Skeletal muscle tissue (tissue), 4 donors: ENCODE data around the gene PRMT3. TPM values are rescaled to one million over a fixed set of nuclear protein-coding genes. Genes with fewer than 3 reads are reported as not detected.
"Not testable (repeated sequence)": the region's sequence is repeated elsewhere in the genome, so short reads cannot be mapped to it uniquely, and the experiment has no call there.

Experiments
- H3K27ac ChIP-seq: one replicate; pipeline ENCODE4 v1.7.0; 2013; ENCODE audit warnings: mild to moderate bottlenecking, low read depth, low read length, inconsistent platforms
- H3K27me3 ChIP-seq, 3 donors: one replicate each; pipeline ENCODE4 v1.7.0; 2013; ENCODE audit warnings: low read length in 3 of 3; ENCODE audit not compliant: control insufficient read depth in 3 of 3, insufficient read depth in 3 of 3
- H3K36me3 ChIP-seq, 3 donors: one replicate each; pipeline ENCODE4 v1.7.0; 2013; ENCODE audit warnings: low read length in 3 of 3; ENCODE audit not compliant: control insufficient read depth in 3 of 3, insufficient read depth in 3 of 3
- H3K4me1 ChIP-seq, 3 donors: one replicate each; pipeline ENCODE4 v1.7.0; 2013; ENCODE audit warnings: low read length in 3 of 3, mild to moderate bottlenecking in 3 of 3; ENCODE audit not compliant: control insufficient read depth in 3 of 3, insufficient read depth in 3 of 3
- H3K4me3 ChIP-seq, 3 donors: one replicate each; pipeline ENCODE4 v1.7.0; 2013; ENCODE audit warnings: low read length in 3 of 3
- H3K9ac ChIP-seq, 3 donors: one replicate each; pipeline ENCODE4 v1.7.0; 2013; ENCODE audit warnings: low read length in 3 of 3, mild to moderate bottlenecking in 3 of 3, moderate library complexity in 2 of 3, low read depth in 1 of 3
- H3K9me3 ChIP-seq, 3 donors: one replicate each; pipeline ENCODE4 v1.7.0; 2013; ENCODE audit warnings: low read length in 3 of 3; ENCODE audit not compliant: control insufficient read depth in 3 of 3
- total RNA-seq: library from RNA; depleted of rRNA; stranded (reverse); fragments of >200 nt; gene quantifications from one replicate; pipeline ENCODE4 v1.2.3, GENCODE V29; 2014
- donor health status: Osteomylitis.

PRMT3 gene
- total RNA-seq, 1 donor from 2014 or later = 17.2 TPM

- H3K36me3 ChIP-seq, H3K9me3 ChIP-seq, H3K9ac ChIP-seq, H3K4me1 ChIP-seq, H3K27me3 ChIP-seq, H3K4me3 ChIP-seq, H3K27ac ChIP-seq: not testable (repeated sequence)
These were observed 84.4 kb downstream of the PRMT3 start for GRCh38 chr11:20471929-20472328.

DNA sequence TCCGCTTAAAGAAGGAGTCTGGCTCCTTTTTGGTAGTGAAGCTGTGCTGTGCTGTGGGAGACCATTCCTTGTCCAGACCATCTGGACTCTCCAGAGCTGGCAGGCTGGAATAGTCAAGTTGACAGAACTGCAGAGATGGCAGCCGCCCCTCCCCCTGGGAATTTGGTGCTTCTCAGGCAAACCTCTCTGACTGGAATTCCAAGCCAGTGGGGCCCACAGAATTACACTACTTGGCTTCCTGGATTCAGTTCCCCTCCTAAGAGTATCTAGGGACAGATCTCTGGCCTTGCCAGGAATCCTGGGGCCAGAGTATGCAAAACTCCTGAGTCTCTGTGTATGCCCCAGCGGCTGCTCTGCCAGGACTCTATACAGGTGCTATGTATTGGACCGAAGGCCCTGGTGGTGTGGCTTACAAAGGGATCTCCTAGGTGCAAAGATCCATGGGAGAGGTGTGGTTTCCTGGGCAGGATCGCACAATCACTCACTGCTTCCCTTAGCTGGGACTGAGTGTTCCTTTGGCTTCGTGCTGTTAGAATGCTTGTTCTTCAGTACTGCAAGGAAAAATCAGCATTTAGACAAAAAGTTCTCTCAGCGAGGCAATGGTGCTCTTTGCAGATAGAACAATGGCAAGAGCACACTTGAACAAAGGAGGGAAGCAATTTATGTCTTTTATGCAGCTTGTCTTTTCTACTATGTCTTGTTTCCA lies 86.8 kb downstream of the PRMT3 start:
- peaks cover 0 to 7% (median 4%) of the 10 kb centered on the region in 3 donors for H3K4me1 ChIP-seq
- no peaks in the 10 kb centered on the region for H3K9me3 ChIP-seq
- H3K27ac ChIP-seq = no peak overlapping the region
- H3K27me3 ChIP-seq = no peaks in the 10 kb centered on the region
- H3K36me3 ChIP-seq = peaks cover 0 to 3% (median 0%) of the 10 kb centered on the region in 3 donors
- no peak overlapping the region for H3K9ac ChIP-seq
- H3K4me3 ChIP-seq = no peak overlapping the region

- Histone ChIP-seq H3K36me3 (peaks cover 0 to 3% (median 0%) of the 10 kb centered on the region in 3 donors), H3K27ac (no peak overlapping the region), H3K4me1 (peaks cover 0 to 7% (median 4%) of the 10 kb centered on the region in 3 donors), H3K27me3 (no peaks in the 10 kb centered on the region), H3K4me3 (no peak overlapping the region), H3K9me3 (no peaks in the 10 kb centered on the region), H3K9ac (no peak overlapping the region)
These were observed 87.5 kb downstream of the PRMT3 start for GRCh38 chr11:20474882-20475517.

DNA sequence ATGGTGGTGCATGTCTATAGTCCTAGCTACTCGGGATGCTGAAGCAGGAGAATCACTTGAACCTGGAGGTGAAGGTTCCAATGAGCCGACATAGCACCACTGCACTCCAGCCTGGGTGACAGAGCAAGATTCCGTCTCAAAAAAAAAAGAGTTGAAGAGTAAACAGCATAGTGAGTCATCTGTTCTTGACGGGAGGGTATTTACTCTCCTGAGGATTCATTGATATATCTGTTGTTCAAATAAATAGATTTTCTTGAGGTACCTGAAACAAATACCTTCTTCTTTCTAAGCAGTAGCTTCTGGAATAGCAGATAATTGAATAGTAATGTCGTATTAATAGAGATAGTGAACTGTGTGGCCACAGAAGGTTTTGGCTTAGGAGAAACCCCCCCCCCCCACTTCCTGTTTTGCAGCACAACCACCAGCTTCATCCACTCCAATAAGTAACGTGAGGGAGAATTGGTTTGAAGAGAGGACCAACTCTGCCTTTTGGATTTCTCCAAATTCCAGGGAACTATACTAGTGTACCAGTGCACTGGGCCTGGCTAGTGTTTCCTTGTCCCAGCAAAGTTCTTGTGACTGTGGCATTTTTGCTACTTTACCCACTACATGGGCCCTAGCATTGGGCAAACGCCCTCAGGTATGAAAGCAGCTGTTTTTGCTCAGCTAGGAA lies 90.0 kb downstream of the PRMT3 start:
- H3K27me3 ChIP-seq = no peaks in the 10 kb centered on the region
- H3K4me3 ChIP-seq = no peak overlapping the region
- H3K9ac ChIP-seq = no peak overlapping the region
- H3K4me1 ChIP-seq = peaks cover 0 to 7% (median 4%) of the 10 kb centered on the region in 3 donors
- H3K36me3 ChIP-seq = no peaks in the 10 kb centered on the region
- no peak overlapping the region for H3K27ac ChIP-seq
- H3K9me3 ChIP-seq = no peaks in the 10 kb centered on the region

DNA sequence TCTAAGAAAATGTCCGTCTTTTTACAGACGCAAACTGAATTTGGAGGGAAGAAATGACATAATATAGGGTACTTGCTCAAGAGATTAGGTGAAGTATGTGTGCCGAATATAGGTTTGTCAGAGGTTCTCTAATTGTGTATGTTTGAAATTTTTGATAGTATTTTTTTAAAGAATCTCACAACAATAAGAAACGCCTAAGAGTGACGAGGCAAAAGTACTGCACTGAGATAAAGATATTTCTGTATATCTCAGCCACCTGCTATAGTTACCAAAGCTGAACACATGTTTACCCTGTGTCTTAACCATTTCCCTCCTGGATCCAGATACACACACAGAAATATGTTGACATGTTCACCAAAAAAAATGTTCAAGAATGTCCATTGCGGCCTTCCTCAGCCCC lies 92.0 kb downstream of the PRMT3 start:
- Histone ChIP-seq H3K9ac (no peak overlapping the region), H3K36me3 (no peaks in the 10 kb centered on the region), H3K4me3 (no peak overlapping the region), H3K4me1 (peaks cover 0 to under 1% (median under 1%) of the 10 kb centered on the region in 3 donors), H3K27ac (no peak overlapping the region), H3K27me3 (no peaks in the 10 kb centered on the region), H3K9me3 (no peaks in the 10 kb centered on the region)

GRCh38 chr11:20483931-20484330 lies 96.4 kb downstream of the PRMT3 start:
- H3K4me3 ChIP-seq = no peak overlapping the region
- no peaks in the 10 kb centered on the region for H3K27me3 ChIP-seq
- H3K9me3 ChIP-seq = no peaks in the 10 kb centered on the region
- no peak overlapping the region for H3K9ac ChIP-seq
- H3K36me3 ChIP-seq = no peaks in the 10 kb centered on the region
- H3K27ac ChIP-seq = no peak overlapping the region
- no peaks in the 10 kb centered on the region for H3K4me1 ChIP-seq

DNA sequence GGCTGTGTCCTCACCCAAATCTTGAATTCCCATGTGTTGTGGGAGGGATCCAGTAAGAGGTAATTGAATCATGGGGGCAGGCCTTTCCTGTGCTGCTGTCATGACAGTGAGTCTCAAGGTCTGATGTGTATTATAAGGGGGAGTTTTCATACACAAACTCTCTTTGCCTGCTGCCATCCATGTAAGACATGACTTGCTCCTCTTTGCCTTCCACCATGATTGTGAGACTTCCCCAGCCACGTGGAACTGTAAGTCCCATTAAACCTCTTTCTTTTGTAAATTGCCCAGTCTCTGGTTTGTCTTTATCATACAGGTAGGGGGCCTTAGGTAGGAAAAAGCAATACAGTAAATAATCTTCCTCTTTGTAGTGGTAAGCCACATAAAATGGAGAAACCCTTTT lies 96.9 kb downstream of the PRMT3 start:
- H3K9ac ChIP-seq, H3K4me3 ChIP-seq, H3K27me3 ChIP-seq, H3K27ac ChIP-seq, H3K36me3 ChIP-seq, H3K4me1 ChIP-seq, H3K9me3 ChIP-seq: not testable (repeated sequence)

DNA sequence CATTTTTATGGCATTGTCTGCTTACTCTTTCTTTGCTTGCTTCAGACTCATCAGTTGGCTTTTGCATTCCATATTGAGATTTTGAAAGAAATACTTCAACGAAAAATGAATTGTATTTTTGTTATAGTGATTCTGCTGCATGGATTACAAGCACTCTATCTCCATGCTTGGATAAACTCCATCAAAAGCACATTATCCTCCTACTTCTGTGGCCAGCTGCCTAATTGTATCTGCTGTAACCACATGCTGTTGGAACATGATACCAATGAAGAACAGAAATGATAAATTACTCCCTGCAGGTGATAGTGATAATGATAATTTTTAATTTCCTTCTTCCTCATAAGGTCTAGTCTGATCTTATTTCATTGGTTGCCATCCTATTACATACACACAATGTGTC lies 100.8 kb downstream of the PRMT3 start:
- Histone ChIP-seq H3K27me3 (no peaks in the 10 kb centered on the region), H3K4me3 (no peak overlapping the region), H3K36me3 (no peaks in the 10 kb centered on the region)

DNA sequence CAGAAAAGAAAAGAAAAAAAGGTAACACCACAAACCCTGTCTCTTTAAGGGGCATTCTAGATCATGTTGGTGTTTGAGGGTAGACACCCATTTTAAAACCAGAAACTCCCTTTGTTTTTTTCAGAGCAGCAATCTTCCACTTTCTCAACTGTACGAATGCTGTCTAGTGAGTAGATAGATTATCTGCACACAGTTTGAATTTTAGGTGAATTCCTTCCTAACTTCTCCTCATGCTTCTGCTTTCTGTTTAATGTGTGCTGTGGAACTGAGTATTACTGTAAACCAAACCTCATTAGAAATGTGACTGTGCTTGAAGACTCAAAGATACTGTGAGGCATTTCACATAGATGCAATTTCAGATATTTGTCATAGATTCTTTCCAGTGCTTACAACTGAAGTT lies 102.4 kb downstream of the PRMT3 start:
- Histone ChIP-seq H3K4me3 (no peak overlapping the region), H3K4me1 (no peaks in the 10 kb centered on the region), H3K27ac (no peak overlapping the region), H3K9ac (no peak overlapping the region), H3K27me3 (no peaks in the 10 kb centered on the region), H3K9me3 (no peaks in the 10 kb centered on the region), H3K36me3 (no peaks in the 10 kb centered on the region)

More for the DNA sequence above, 100.8 kb downstream of the PRMT3 start:
- no peak overlapping the region for H3K9ac ChIP-seq
- H3K9me3 ChIP-seq = no peaks in the 10 kb centered on the region
- no peaks in the 10 kb centered on the region for H3K4me1 ChIP-seq
- H3K27ac ChIP-seq = no peak overlapping the region

DNA sequence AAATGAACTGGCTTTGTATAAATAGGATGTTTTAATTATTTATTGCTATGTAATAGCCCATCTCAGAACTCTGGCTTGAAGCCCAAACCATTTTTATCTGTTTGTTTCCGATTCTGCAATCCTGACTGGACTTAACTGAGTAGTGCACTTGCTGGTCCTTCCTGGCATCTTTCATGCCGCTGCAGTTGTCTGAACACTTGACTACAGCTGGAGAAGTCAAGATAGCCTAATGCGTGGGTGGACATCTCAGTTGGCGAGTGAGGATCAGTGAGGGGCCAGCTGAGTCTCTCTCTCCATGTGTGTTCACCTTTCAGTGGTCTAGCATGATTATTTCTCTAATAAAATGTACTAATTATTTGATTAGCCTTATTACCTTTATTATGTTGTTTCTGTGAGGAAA lies 105.8 kb downstream of the PRMT3 start:
- peaks cover 0 to 8% (median 7%) of the 10 kb centered on the region in 3 donors for H3K36me3 ChIP-seq
- H3K27me3 ChIP-seq = no peaks in the 10 kb centered on the region
- H3K4me1 ChIP-seq = no peaks in the 10 kb centered on the region
- no peak overlapping the region for H3K27ac ChIP-seq
- no peak overlapping the region for H3K9ac ChIP-seq
- no peaks in the 10 kb centered on the region for H3K9me3 ChIP-seq
- no peak overlapping the region for H3K4me3 ChIP-seq
